CD4-positive, alpha-beta T cell treated with Interleukin-6 at 100 ng/mL for 8 hours (primary cell): ENCODE measurements around the gene ELF4.
A peak's percentile ranks its signal among the peaks of the same experiment; 100 is the strongest.

ENCODE experiments used
- DNase-seq: peaks from one replicate; pipeline ENCODE4 v3.0.0-alpha.2; 2020; ENCODE audit warnings: mixed read lengths, low spot score

ELF4 gene

GRCh38 chrX:130083656-130084382, 26.5 kb downstream of the ELF4 start:
- no peak for DNase-seq

DNA sequence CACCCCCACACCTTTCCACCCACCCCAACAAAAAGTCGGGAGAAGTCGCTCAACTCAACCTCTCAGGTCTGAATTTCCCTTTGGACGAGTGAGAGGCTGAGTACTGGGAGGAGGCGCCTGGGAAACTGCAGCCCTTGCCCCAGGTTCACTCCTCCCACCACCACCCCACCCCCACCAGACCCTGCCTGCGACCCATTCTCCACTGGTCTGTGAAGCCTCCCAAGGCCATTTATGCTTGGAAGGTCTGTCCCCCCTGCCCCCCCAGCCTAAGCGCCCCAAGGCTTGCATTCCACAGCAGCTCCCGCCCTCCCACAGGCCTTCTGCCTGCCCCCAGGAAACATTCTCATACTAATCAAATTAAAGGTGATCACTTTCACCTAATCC, 27.2 kb downstream of the ELF4 start:
- DNase-seq: no peak

- peak; percentile 76 for DNase-seq
These were observed 27.8 kb downstream of the ELF4 start for GRCh38 chrX:130082244-130083106.

- DNase-seq: no peak
These were observed 28.8 kb downstream of the ELF4 start for GRCh38 chrX:130081421-130082045.

DNA sequence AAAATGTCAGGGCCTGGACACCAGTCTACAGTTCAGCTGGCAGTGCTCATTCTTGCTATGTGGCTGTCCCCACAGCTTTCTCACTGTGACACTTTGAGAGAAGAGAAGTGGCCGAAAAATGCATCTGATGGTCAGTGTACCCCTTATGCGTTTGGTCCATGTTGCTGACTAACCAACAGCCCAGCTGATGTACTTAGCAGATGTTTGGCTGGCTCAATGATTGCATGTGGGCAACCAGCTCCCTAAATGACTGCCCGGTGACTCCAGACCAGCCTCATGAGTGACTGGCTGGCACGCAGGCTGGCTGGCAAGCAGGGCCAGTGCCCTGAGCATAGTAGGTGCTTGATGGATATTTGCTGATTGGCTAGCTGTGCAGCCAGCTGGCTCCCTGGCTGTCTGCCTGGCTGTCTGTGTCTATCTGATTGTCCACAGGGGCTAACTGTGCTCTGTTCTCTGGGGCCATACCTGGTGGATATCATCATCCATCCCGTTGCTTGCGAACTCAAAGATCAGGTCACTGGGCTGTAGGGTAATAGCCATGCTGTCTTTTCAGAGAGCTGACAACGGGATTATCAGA, 29.4 kb downstream of the ELF4 start:
- DNase-seq: no peak

DNA sequence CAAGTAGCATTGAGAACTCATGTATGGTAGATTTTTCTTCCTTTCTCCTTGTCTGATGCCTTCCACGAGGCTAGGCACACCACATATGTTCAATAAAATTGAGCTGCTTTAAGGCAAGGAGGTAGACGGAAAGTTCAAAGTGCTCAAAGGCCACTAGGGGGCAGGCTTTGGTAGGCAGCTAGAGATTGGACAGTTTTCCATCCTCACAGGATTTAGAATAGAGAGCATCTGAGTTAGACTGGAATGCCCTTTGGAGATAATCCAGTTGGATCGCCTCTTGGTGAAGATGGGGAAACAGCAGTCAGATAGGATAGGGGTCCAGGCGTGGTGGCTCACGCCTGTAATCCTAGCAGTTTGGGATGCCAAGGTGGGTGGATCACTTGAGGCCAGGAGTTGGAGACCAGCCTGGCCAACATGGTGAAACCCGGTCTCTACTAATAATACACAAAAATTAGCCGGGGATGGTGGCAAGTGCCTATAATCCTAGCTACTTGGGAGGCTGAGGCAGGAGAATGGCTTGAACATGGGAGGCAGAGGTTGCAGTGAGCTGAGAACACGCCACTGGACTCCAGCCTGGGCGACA, 30.4 kb downstream of the ELF4 start:
- DNase-seq: peak; percentile 64

GRCh38 chrX:130075777-130076176, 34.5 kb downstream of the ELF4 start:
- no peak for DNase-seq

DNA sequence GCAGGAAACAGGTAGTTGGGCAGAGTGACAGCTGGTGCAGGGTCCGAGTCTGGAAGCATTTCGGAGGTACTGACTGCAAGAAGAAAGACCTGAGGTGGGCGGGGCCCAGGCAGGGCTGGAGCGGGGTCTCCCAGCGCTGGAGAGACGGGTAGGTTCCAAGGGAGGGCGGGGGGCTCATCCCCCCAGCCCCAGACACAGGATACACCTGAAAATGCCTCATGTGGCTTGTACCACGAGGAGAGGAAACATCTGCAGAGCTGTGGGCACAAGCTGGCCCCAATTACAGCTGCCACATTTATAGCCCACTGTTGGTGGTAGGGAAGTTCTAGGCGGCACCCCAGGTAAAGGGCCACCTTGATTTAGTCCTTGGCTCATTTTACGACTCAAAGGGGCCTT, 38.0 kb downstream of the ELF4 start:
- DNase-seq: no peak

DNA sequence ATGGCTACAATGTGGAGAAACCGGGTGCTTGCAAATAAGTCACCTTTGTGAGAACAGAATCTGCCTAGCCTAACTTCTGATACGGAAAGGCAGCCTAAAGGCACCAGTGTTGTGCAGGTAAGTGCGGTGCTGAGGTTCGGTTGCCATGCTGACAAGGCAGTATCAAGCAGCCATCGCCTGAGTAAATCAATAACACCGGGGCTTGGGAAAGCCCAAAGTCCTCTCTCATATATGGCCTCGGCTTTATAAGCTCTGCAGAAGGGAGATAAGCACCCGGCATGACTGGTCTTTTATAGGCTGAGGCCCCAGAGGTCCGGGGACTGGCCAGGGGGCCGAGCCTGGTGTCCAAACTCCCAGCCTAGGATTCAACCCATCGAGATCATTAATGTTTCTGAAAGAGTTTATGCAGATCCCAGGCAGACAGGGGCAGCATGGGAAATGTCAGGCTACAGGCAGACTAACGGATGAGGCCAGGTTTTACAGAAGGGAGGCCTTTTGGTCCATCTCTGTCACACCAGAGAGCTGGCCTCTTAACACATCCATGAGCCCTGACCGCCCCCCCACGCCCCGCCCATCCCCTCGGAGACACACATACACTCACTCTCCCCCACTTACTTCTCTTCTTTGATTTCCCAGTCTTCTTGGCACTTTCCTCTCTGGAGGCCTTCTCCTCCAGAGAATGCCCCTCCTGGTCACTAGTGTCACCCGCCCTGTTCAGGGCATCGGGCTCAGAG, 38.5 kb downstream of the ELF4 start:
- no peak for DNase-seq

DNA sequence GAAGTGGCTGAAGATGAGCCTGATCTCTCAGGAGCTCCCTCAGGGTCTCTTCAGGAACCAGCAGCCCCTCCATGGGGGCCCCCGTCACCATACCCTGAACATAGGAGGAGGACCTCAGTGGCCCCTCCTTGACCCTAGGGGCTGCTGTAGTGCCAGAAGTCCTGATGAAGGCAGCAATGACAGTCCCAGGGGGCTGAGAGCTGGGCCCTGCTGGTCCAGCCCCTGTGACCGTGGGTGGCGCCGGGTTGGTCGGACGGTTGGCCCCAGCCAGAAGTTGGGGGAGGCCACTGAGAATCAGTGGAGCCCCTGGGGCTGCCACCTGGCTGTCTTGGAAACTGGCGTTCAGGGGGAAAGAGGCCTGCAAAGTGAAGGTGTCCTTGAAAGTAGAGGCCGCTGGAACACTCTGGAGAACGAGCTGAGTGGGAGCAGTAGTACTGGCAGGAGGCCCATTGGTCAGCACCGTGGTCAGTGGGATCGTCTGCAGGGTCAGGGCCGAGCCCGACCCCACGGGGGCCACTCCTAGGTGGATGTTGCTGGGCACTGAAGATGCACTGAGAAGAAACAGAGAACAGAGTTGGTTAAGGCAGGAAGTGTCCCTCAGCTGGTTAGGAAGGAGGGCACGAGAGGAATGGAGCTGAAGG, 43.2 kb downstream of the ELF4 start:
- DNase-seq: no peak

- DNase-seq: peak; percentile 71
These were observed 49.9 kb downstream of the ELF4 start for GRCh38 chrX:130060122-130061069.

GRCh38 chrX:130058652-130059051, 51.6 kb downstream of the ELF4 start:
- no peak for DNase-seq

DNA sequence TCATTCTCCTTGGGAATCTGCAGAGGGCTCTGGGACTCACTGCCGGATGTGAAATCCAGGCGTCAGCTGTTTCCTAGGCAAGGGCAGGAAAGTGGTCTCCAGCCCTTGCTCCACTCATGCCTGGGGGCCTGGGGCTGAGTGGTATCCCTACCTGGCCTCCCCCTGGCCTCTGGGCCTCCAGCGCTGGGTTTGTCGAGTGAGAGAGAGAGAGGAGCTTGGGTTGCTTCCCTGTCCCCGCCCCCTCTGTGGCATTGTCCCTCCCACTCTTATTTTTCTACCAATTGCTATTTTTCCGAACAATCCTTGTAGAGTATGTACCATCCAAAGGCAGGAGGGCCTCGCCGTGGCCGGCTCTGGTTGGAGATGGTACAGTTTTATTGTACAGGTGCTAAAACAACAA, 53.1 kb downstream of the ELF4 start:
- no peak for DNase-seq

GRCh38 chrX:130055899-130056298, 54.4 kb downstream of the ELF4 start:
- DNase-seq: no peak

DNA sequence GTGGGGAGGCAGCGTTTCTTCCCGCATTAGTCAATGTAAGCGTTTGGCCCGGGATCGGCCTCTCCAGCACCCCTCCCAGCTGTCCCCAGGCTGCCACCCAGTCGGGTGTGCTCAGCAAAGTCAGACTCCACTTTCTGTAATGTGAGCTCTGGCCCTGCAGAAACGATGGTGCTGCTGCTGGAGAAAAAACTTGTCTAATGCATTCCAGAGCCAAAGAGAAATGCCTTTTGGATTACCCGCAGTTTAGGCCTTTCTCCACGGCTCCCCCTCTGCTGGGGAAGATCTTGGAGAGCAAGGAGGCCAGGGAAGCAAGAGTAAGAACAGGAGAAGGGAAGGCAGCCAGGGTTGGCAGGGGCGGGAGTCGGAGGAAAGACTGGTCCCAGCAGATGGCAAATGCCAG, 55.2 kb downstream of the ELF4 start:
- DNase-seq: no peak

- DNase-seq: no peak
These were observed 57.1 kb downstream of the ELF4 start for GRCh38 chrX:130053236-130053635.

- no peak for DNase-seq
These were observed 59.0 kb downstream of the ELF4 start for GRCh38 chrX:130051176-130051845.

DNA sequence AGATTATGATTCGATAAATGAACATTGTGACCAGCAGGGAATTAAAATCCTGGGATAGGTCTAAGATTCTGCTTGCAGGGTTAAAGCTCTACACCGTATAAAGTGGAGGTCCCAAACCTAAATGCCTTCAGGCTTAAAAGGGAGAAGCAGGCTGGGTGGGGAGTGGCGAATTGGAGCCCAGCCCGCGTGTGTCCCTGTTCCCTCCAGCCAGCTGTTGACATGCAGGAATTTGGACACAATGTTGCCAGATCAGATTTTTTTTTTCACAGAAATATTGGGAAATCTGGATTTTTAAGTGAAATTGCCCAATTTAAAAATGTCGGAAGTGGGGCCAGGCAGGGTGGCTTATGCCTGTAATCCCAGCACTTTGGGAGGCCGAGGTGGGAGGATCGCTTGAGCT, 60.5 kb downstream of the ELF4 start:
- DNase-seq: no peak

GRCh38 chrX:130048686-130049222, 61.5 kb downstream of the ELF4 start:
- no peak for DNase-seq
